ENCODE results near the gene CALML6.

The CALML6 gene

GRCh38 chr1:1942753-1943656 lies 27.9 kb downstream of the CALML6 start:
- no peak for DNase-seq (ENCODE audit: low read depth, low spot score)

GRCh38 chr1:1943834-1944570 lies 28.9 kb downstream of the CALML6 start:
- DNase-seq (ENCODE audit: low read depth, low spot score): peak; percentile 69

DNA sequence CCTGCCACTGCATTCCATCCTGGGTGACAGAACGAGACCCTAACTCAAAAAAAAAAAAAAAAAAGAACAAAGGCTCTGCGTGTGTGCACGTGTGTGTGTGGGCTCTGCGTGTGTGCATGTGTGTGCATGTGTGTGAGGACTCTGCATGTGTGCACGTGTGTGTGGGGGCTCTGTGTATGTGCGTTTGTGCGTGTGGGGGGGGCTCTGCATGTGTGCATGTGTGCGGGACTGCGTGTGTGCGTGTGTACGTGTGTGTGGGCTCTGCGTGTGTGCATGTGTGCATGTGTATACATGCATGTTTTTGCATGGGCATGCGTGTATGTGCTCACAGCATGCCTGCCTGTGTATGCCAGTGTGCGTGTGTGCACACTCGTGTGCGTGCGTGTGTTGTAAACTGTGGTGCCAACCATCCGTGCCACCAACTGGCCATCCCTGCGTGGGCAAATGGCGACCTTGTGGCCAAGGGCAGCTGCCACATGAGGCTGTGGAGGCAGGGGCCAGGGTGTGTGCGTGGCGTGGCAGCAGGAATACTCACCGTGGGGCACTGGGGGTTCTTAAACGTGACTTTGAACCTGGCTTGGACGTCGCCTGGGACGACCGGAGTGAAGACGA lies 30.8 kb downstream of the CALML6 start:
- no peak for DNase-seq (ENCODE audit: low read depth, low spot score)

GRCh38 chr1:1946540-1946939 lies 31.5 kb downstream of the CALML6 start:
- peak; percentile 26 for DNase-seq (ENCODE audit: low read depth, low spot score)

DNA sequence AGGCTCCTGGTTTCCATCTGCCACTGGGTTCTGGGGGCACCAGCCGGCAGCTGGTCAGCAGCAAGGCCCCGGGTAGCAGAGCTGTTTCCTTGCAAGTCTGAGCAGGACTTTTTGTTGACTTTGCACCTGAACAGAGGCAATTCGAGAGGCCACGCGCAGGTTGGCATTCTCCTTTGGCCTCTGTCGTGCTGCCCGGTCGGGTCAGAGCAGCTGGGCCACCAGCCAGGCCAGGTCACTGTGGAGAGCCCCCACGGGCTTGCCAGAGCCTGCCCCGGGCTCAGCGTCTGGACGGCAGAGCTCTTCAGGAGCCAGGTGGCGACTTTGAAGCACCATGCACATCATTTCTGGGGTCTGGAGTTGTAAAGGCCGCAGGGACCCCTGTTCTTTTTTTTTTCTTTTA lies 32.4 kb downstream of the CALML6 start:
- no peak for DNase-seq (ENCODE audit: low read depth, low spot score)

DNA sequence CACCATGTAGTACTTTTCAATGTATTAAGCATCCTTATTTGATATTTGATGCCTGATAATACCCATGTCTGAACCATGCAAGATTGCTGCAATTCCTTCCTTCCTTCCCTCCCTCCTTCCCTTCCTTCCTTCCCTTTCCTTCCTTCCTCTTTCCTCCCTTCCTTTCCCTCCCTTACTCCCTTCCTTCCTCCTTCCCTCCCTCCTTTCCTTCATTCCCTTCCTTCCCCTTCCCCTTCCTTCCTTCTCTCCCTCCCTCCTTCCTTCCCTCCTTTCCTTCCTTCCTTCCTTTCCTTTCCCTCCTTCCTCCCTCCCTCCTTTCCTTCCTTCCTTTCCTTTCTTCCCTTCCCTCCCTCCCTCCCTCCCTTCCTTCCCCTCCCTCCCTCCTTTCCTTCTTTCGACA lies 33.7 kb downstream of the CALML6 start:
- no peak for DNase-seq (ENCODE audit: low read depth, low spot score)

DNA sequence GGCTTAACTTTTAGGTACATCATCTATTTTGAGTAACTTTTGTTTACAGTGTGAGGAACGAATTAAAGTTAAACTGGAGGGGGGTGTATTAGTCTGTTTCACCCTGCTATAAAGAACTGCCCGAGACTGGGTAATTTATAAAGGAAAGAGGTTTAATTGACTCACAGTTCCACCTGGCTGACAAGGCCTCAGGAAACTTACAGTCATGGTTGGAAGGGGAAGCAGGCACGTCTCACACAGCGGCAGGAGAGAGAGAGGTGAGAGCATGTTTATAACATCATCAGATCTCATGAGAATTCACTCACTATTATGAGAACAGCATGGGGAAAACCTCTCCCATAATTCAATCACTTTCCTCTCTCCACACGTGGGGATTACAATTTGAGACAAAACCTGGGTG lies 35.9 kb downstream of the CALML6 start:
- no peak for DNase-seq (ENCODE audit: low read depth, low spot score)

- DNase-seq (ENCODE audit: low read depth, low spot score): no peak
Measured at GRCh38 chr1:1954015-1954414, 39.0 kb downstream of the CALML6 start.

DNA sequence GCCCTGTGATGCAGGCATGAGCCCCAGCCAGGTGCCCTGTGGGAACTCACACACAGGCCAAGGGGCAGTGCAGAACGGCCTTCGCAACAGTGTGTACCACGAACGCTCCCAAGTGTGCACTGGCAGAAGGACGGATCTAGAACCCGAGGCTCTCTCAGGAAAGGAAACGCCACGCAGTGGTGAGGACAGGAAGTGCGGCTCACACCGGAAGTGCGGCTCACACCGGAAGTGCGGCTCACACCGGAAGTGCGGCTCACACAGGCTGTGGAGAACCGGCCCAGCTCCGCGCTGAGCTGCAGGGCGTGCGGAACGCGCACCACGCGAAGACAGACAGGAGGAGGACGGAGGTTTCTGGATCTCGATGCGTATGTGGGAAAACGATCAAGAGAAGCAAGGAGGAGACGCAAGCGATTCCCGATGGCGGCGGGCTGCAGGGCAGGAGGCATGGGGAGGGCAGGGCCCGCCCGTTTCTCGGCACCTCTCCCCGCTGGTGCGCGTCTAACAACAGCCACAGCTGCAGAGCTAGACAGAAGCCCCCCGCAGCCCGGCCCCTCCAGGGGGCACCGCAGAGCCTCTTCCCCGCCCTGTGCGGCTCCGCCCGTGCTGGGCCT lies 39.9 kb downstream of the CALML6 start:
- no peak for DNase-seq (ENCODE audit: low read depth, low spot score)

- no peak for DNase-seq (ENCODE audit: low read depth, low spot score)
Measured at GRCh38 chr1:1955621-1956094, 40.6 kb downstream of the CALML6 start.

- DNase-seq (ENCODE audit: low read depth, low spot score): no peak
Measured at GRCh38 chr1:1956101-1956500, 41.0 kb downstream of the CALML6 start.

DNA sequence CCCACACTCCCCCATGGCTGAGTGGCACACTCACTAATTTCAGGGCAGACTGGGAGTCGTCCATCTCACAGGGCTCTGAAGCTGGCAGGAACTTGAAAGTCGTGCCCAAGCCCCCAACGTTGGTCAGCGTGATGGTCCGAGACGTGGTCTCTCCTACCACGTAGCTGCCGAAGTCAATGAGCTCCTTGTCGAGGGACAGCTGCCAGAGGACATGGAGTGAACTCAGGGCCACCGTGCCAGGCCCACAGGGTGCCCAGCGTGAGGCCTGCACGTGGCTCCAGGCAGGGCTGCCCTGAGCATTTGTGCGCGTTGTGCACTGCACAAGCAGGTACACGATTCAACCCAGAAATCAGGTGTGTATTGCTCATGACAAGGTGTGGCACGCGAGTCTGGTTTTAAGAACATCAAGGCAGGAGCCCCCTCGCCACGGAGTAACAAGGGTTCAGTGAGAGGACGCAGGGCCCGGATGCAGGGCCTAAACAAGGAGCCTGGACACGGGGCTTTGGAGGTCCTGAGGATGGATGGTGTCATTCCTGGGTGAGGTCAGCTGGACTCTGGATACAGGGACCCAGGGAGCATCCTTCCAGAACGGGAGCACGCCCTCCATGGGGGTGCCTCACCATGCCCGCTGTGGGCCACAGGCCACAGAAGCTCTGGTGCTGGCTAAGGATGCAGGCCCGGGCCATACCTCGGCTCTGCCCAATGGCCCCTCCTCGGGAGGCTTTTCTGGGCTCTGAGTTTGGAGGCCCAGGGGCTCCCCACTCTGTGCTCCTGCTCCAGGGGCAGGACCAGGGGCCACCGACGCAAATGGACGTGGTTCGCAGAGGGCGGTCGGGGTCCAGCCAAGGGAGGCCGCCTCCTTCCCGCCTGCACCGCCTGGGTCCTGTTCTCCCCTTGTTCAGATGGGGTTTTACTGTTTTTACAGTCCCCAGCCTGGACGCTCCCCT lies 41.8 kb downstream of the CALML6 start:
- DNase-seq (ENCODE audit: low read depth, low spot score): no peak

GRCh38 chr1:1957533-1957961 lies 42.5 kb downstream of the CALML6 start:
- no peak for DNase-seq (ENCODE audit: low read depth, low spot score)

DNA sequence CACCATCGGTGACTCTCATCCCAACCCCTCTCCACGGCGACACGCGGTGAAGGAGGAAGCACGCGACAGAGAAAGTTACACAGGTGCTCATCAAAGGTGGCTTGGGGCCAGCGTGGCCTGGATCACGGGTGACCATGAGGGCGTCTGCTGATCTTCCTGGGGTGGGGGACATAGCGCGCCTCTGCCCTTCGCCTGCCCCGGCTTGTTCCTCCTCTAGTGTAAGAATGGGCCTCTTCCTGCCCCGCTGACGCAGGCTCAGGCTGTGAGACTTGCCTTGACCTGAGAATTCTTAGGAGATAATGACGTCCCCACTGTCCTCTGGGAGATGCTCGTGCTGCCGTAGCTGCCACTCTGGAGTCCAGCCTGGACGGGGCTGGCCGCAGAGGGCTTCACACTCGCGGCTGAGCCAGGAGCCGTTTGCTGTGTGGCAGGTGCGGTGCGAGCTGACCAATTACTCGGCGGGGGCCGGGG lies 43.0 kb downstream of the CALML6 start:
- DNase-seq (ENCODE audit: low read depth, low spot score): no peak

GRCh38 chr1:1959459-1959839 lies 44.4 kb downstream of the CALML6 start:
- no peak for DNase-seq (ENCODE audit: low read depth, low spot score)

GRCh38 chr1:1959840-1960479 lies 44.9 kb downstream of the CALML6 start:
- DNase-seq (ENCODE audit: low read depth, low spot score): peak; percentile 93

- no peak for DNase-seq (ENCODE audit: low read depth, low spot score)
Measured at GRCh38 chr1:1960480-1961196, 45.6 kb downstream of the CALML6 start.

GRCh38 chr1:1962752-1963151 lies 47.7 kb downstream of the CALML6 start:
- no peak for DNase-seq (ENCODE audit: low read depth, low spot score)

DNA sequence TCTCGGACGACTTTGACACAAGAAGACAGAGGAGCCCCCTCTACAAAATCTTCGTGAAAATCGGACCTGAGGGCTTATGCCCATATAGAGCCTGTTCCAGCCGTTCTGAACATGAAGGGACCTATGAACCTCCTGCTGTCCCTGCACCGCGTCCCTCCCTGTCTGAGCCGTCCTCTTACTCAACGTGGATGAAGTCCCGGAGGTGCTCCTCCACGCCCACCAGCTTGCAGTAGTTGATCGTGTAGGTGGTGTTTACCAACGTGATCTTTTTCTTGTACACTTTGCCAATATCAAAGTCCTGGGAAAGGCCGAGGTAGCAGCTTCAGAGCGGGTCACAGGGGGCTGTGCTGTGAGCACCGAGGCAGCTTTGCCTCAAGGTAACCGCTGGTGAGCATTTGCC lies 48.5 kb downstream of the CALML6 start:
- no peak for DNase-seq (ENCODE audit: low read depth, low spot score)
